Dendritic cell treated with granulocyte-macrophage colony-stimulating factor and Interleukin-4, amounts not matched to agents 40 ng/mL and 50 ng/mL, for 4 days (primary cell): ENCODE results near the gene ARTN.

ENCODE experiments used
- H3K27ac Mint-ChIP-seq: one replicate; pipeline ENCODE4 v1.8.0; 2022; ENCODE audit warnings: mild to moderate bottlenecking, mixed read lengths
- H3K27me3 Mint-ChIP-seq: one replicate; pipeline ENCODE4 v1.8.0; 2022; ENCODE audit warnings: mild to moderate bottlenecking, mixed read lengths
- H3K36me3 Mint-ChIP-seq: one replicate; pipeline ENCODE4 v1.8.0; 2022; ENCODE audit warnings: low read depth, mixed read lengths
- H3K4me1 Mint-ChIP-seq: one replicate; pipeline ENCODE4 v1.8.0; 2022; ENCODE audit warnings: low read depth, mixed read lengths
- H3K4me3 Mint-ChIP-seq: one replicate; pipeline ENCODE4 v1.8.0; 2022; ENCODE audit warnings: mild to moderate bottlenecking, moderate library complexity, mixed read lengths
- H3K9me3 Mint-ChIP-seq: one replicate; pipeline ENCODE4 v1.8.0; 2022; ENCODE audit warnings: mixed read lengths
- intact Hi-C: fragments of 100-400 bp; cut with micrococcal nuclease; formaldehyde crosslinking; loops from one replicate; pipeline ENCODE4 v1.15.0; 2022

ARTN gene

GRCh38 chr1:43947061-43947873, 13.7 kb downstream of the ARTN start:
- Mint-ChIP-seq H3K27me3 (no peaks in the 10 kb centered on the region), H3K4me3 (peak overlapping the region; percentile 91), H3K4me1 (peaks cover 76% of the 10 kb centered on the region), H3K27ac (peak overlapping the region; percentile 93), H3K36me3 (peaks cover 53% of the 10 kb centered on the region), H3K9me3 (no peaks in the 10 kb centered on the region)
- intact Hi-C loops = loop anchor here (2.0 to 10.0 kb wide), 2 partner anchors 44 to 88 kb away; partner anchors contain the start of genes CCDC24 and SLC6A9

DNA sequence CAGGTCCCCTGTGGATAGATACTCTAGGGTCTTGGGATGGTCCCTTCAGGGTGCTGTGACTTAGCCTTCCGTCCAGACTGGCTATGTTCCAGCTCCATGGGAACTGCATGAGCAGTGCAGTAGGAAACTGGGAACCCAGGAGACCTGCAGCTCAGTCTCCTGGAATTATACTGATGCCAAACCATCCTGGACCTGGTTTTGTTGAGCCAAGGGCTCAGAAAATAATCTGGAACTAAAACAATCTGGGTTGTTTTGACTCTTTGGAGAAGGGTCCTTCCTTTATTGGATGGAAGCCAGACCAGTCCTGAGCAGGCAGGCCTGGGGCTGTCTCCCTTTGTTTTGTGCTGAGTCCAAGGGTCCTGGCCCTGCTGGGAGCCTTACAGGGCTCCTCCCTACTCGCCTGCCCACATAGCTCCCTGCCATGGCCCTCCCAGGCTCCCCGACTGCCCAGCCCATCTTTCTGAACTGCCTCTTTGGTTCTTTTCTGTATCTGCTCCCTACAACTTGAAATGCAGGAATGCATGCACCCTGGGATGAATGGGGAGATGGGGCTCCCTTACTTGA, 14.4 kb downstream of the ARTN start:
- H3K4me1 Mint-ChIP-seq = peaks cover 69% of the 10 kb centered on the region
- peaks cover 48% of the 10 kb centered on the region for H3K36me3 Mint-ChIP-seq
- no peaks in the 10 kb centered on the region for H3K9me3 Mint-ChIP-seq
- peak overlapping the region; percentile 93 for H3K27ac Mint-ChIP-seq
- no peaks in the 10 kb centered on the region for H3K27me3 Mint-ChIP-seq
- intact Hi-C loops = loop anchor here (2.0 to 10.0 kb wide), 2 partner anchors 43 to 87 kb away; partner anchors contain the start of genes CCDC24 and SLC6A9
- H3K4me3 Mint-ChIP-seq = peak overlapping the region; percentile 91

GRCh38 chr1:43949678-43950077, 16.1 kb downstream of the ARTN start:
- intact Hi-C loops = loop anchor here (10.0 kb wide), 1 partner anchor 85 kb away; the partner anchor contains the start of gene SLC6A9
- Mint-ChIP-seq H3K9me3 (no peaks in the 10 kb centered on the region), H3K36me3 (peaks cover 47% of the 10 kb centered on the region), H3K4me1 (peaks cover 63% of the 10 kb centered on the region), H3K4me3 (no peak overlapping the region), H3K27ac (no peak overlapping the region), H3K27me3 (no peaks in the 10 kb centered on the region)

GRCh38 chr1:43951021-43951985, 17.7 kb downstream of the ARTN start:
- intact Hi-C loops = no loop called here
- Mint-ChIP-seq H3K9me3 (no peaks in the 10 kb centered on the region), H3K4me1 (peaks cover 46% of the 10 kb centered on the region), H3K27ac (no peak overlapping the region), H3K36me3 (peaks cover 57% of the 10 kb centered on the region), H3K27me3 (no peaks in the 10 kb centered on the region), H3K4me3 (no peak overlapping the region)

GRCh38 chr1:43952731-43953346, 19.2 kb downstream of the ARTN start:
- Mint-ChIP-seq H3K27ac (peak overlapping the region; percentile 25), H3K4me1 (peaks cover 38% of the 10 kb centered on the region), H3K27me3 (no peaks in the 10 kb centered on the region), H3K36me3 (peaks cover 63% of the 10 kb centered on the region), H3K4me3 (no peak overlapping the region), H3K9me3 (no peaks in the 10 kb centered on the region)
- intact Hi-C loops = no loop called here

GRCh38 chr1:43953361-43953760, 19.8 kb downstream of the ARTN start:
- no peaks in the 10 kb centered on the region for H3K9me3 Mint-ChIP-seq
- intact Hi-C loops = no loop called here
- no peak overlapping the region for H3K4me3 Mint-ChIP-seq
- H3K36me3 Mint-ChIP-seq = peaks cover 68% of the 10 kb centered on the region
- H3K27ac Mint-ChIP-seq = peak overlapping the region; percentile 25
- H3K27me3 Mint-ChIP-seq = no peaks in the 10 kb centered on the region
- peaks cover 33% of the 10 kb centered on the region for H3K4me1 Mint-ChIP-seq

DNA sequence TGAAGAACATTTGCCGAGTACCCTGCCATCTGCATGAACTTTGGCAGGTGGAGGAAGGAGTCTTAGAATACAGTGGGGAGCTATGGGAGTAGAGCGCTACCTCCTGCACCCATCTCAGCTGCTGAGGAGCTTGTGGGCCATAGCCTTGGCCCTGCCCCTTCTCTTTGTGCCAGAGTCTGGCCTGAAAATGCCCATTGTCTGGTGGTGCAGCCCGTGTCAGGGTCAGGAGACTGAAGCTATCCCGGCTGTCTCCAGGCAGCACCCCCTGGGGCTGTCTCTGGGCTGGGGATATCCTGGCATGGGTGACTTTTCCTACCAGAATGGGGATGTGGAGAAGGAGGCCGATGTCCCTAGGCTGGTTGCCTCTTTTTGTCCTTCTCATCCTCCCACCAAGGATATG, 20.4 kb downstream of the ARTN start:
- Mint-ChIP-seq H3K9me3 (no peaks in the 10 kb centered on the region), H3K36me3 (peaks cover 71% of the 10 kb centered on the region), H3K4me1 (peaks cover 26% of the 10 kb centered on the region), H3K27ac (no peak overlapping the region), H3K27me3 (no peaks in the 10 kb centered on the region), H3K4me3 (no peak overlapping the region)
- intact Hi-C loops = no loop called here

- no peaks in the 10 kb centered on the region for H3K9me3 Mint-ChIP-seq
- peaks cover 5% of the 10 kb centered on the region for H3K4me1 Mint-ChIP-seq
- no peak overlapping the region for H3K4me3 Mint-ChIP-seq
- no peaks in the 10 kb centered on the region for H3K27me3 Mint-ChIP-seq
- H3K36me3 Mint-ChIP-seq = peaks cover 68% of the 10 kb centered on the region
- intact Hi-C loops = no loop called here
- H3K27ac Mint-ChIP-seq = no peak overlapping the region
Measured at GRCh38 chr1:43956234-43956633, 22.6 kb downstream of the ARTN start.

- no peak overlapping the region for H3K27ac Mint-ChIP-seq
- H3K4me1 Mint-ChIP-seq = peaks cover 5% of the 10 kb centered on the region
- no peaks in the 10 kb centered on the region for H3K9me3 Mint-ChIP-seq
- H3K36me3 Mint-ChIP-seq = peaks cover 71% of the 10 kb centered on the region
- no peak overlapping the region for H3K4me3 Mint-ChIP-seq
- no peaks in the 10 kb centered on the region for H3K27me3 Mint-ChIP-seq
- intact Hi-C loops = no loop called here
Measured at GRCh38 chr1:43957407-43958040, 23.9 kb downstream of the ARTN start.

- no peaks in the 10 kb centered on the region for H3K9me3 Mint-ChIP-seq
- no peaks in the 10 kb centered on the region for H3K27me3 Mint-ChIP-seq
- no peak overlapping the region for H3K4me3 Mint-ChIP-seq
- H3K36me3 Mint-ChIP-seq = peaks cover 73% of the 10 kb centered on the region
- H3K4me1 Mint-ChIP-seq = peaks cover 6% of the 10 kb centered on the region
- intact Hi-C loops = no loop called here
- no peak overlapping the region for H3K27ac Mint-ChIP-seq
Measured at GRCh38 chr1:43958351-43959255, 25.0 kb downstream of the ARTN start.

DNA sequence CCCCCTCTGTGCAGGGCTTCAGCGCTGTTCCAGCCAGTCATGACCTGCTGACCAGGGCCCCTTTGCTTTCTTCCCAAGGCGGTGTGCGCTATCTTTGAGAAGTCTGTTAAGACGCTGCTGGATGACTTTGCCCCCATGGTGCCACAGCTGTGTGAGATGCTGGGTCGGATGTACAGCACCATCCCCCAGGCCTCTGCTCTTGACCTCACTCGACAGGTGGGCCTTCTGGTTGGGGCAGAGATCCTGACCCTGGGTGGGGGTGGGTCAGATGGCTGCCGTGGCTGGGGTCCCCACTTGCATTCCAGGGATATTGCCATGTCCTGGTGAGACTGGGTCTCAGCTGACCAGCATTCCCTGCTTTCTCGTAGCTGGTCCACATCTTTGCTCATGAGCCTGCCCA, 27.2 kb downstream of the ARTN start:
- Mint-ChIP-seq H3K27ac (no peak overlapping the region), H3K4me3 (no peak overlapping the region), H3K27me3 (no peaks in the 10 kb centered on the region), H3K36me3 (peaks cover 62% of the 10 kb centered on the region), H3K4me1 (peaks cover 6% of the 10 kb centered on the region), H3K9me3 (no peaks in the 10 kb centered on the region)
- intact Hi-C loops = no loop called here

- intact Hi-C loops = no loop called here
- H3K4me1 Mint-ChIP-seq = peaks cover 6% of the 10 kb centered on the region
Measured at GRCh38 chr1:43961692-43962091, 28.1 kb downstream of the ARTN start.

More at GRCh38 chr1:43961692-43962091, 28.1 kb downstream of the ARTN start:
- no peaks in the 10 kb centered on the region for H3K27me3 Mint-ChIP-seq
- peaks cover 53% of the 10 kb centered on the region for H3K36me3 Mint-ChIP-seq
- H3K9me3 Mint-ChIP-seq = no peaks in the 10 kb centered on the region
- H3K4me3 Mint-ChIP-seq = no peak overlapping the region
- H3K27ac Mint-ChIP-seq = no peak overlapping the region
